Mesenchymal stem cell (in vitro differentiated cells and primary cell): Measurements from ENCODE around the gene SDCCAG8.

Experiments used
- DNase-seq: peaks from one replicate; pipeline ENCODE4 v3.0.0-alpha.2; 2013
- H2AFZ ChIP-seq: one replicate; pipeline ENCODE4 v1.6.1; 2013; ENCODE audit warnings: low read depth, mild to moderate bottlenecking, control low read depth, inconsistent platforms, low read length, moderate library complexity
- H2AK5ac ChIP-seq: 2 replicates; pipeline ENCODE4 v1.6.1; 2013; ENCODE audit warnings: low read length, moderate library complexity, mild to moderate bottlenecking, inconsistent platforms; ENCODE audit not compliant: severe bottlenecking
- H2BK120ac ChIP-seq: one replicate; pipeline ENCODE4 v1.6.1; 2013; ENCODE audit warnings: low read depth, mild to moderate bottlenecking, inconsistent platforms, low read length, moderate library complexity
- H2BK12ac ChIP-seq, 2 experiments: one replicate each; pipeline ENCODE4 v1.6.1; 2013; ENCODE audit warnings: inconsistent platforms in 2 of 2, low read length in 2 of 2, mild to moderate bottlenecking in 2 of 2, moderate library complexity in 2 of 2, control low read depth in 1 of 2
- H2BK15ac ChIP-seq: one replicate; pipeline ENCODE4 v1.6.1; 2013; ENCODE audit warnings: mild to moderate bottlenecking, low read depth, inconsistent platforms; ENCODE audit not compliant: poor library complexity, severe bottlenecking
- H2BK5ac ChIP-seq: 2 replicates; pipeline ENCODE4 v1.6.1; 2013; ENCODE audit warnings: low read depth, mild to moderate bottlenecking, low read length, control low read depth, inconsistent platforms; ENCODE audit not compliant: poor library complexity, severe bottlenecking
- H3K14ac ChIP-seq, 2 experiments: one replicate each; pipeline ENCODE4 v1.6.1; 2013; ENCODE audit warnings: inconsistent platforms in 2 of 2, low read length in 2 of 2, control low read depth in 1 of 2, mild to moderate bottlenecking in 1 of 2, moderate library complexity in 1 of 2
- H3K18ac ChIP-seq, 2 experiments: one replicate each; pipeline ENCODE4 v1.6.1; 2013; ENCODE audit warnings: inconsistent platforms in 2 of 2, low read length in 2 of 2, control low read depth in 1 of 2, low read depth in 1 of 2, mild to moderate bottlenecking in 1 of 2
- H3K23ac ChIP-seq, 2 experiments: one replicate each; pipeline ENCODE4 v1.6.1; 2013; ENCODE audit warnings: inconsistent platforms in 2 of 2, low read length in 2 of 2, mild to moderate bottlenecking in 2 of 2, moderate library complexity in 2 of 2, control low read depth in 1 of 2
- H3K27ac ChIP-seq: 2 replicates; pipeline ENCODE4 v1.5.1; 2013; ENCODE audit warnings: mild to moderate bottlenecking, moderate library complexity, low read length, control low read depth, inconsistent platforms; ENCODE audit not compliant: poor library complexity, severe bottlenecking
- H3K27me3 ChIP-seq, 2 experiments: 2 replicates each; pipeline versions ENCODE4 v1.6.1 to v1.7.0; 2013; ENCODE audit warnings: low read length in 2 of 2, mild to moderate bottlenecking in 2 of 2, moderate library complexity in 2 of 2, control low read depth in 1 of 2, inconsistent platforms in 1 of 2; ENCODE audit not compliant: control insufficient read depth in 1 of 2, insufficient read depth in 1 of 2
- H3K36me3 ChIP-seq, 2 experiments: 2 replicates each; pipeline versions ENCODE4 v1.6.1 to v1.7.0; 2013; ENCODE audit warnings: low read length in 2 of 2, control low read depth in 1 of 2, inconsistent platforms in 1 of 2, low read depth in 1 of 2, mild to moderate bottlenecking in 1 of 2; ENCODE audit not compliant: insufficient read depth in 2 of 2, control insufficient read depth in 1 of 2
- H3K4ac ChIP-seq, 2 experiments: one replicate each; pipeline ENCODE4 v1.6.1; 2013; ENCODE audit warnings: inconsistent platforms in 2 of 2, low read length in 2 of 2, mild to moderate bottlenecking in 2 of 2, moderate library complexity in 2 of 2, control low read depth in 1 of 2, low read depth in 1 of 2
- H3K4me1 ChIP-seq: 2 replicates; pipeline ENCODE4 v1.6.1; 2013; ENCODE audit warnings: low read depth, low read length, control low read depth; ENCODE audit not compliant: control insufficient read depth, insufficient read depth
- H3K4me2 ChIP-seq: 2 replicates; pipeline ENCODE4 v1.6.1; 2013; ENCODE audit warnings: low read length, mild to moderate bottlenecking, inconsistent platforms; ENCODE audit not compliant: poor library complexity, severe bottlenecking
- H3K4me3 ChIP-seq, 2 experiments: 2 replicates each; pipeline versions ENCODE4 v1.5.1 to v1.7.0; 2013; ENCODE audit warnings: low read length in 2 of 2, mild to moderate bottlenecking in 2 of 2, control low read depth in 1 of 2, low read depth in 1 of 2; ENCODE audit not compliant: insufficient read depth in 1 of 2
- H3K79me1 ChIP-seq: replicated peaks from 2 replicates; pipeline ENCODE4 v1.6.1; 2013; ENCODE audit warnings: mild to moderate bottlenecking, control low read depth, low read length, inconsistent platforms; ENCODE audit not compliant: poor library complexity, severe bottlenecking
- H3K9ac ChIP-seq: 2 replicates; pipeline ENCODE4 v1.7.0; 2013; ENCODE audit warnings: mild to moderate bottlenecking, low read length, moderate library complexity
- H3K9me3 ChIP-seq: 2 replicates; pipeline ENCODE4 v1.7.0; 2013; ENCODE audit warnings: mild to moderate bottlenecking, low read length; ENCODE audit not compliant: control insufficient read depth
- H4K8ac ChIP-seq: one replicate; pipeline ENCODE4 v1.6.1; 2013; ENCODE audit warnings: inconsistent platforms, mild to moderate bottlenecking, low read length, moderate library complexity
- H4K91ac ChIP-seq: one replicate; pipeline ENCODE4 v1.6.1; 2013; ENCODE audit warnings: mild to moderate bottlenecking, low read length, inconsistent platforms
- WGBS: methylation state at CpG from one replicate; pipeline ENCODE4 v1.1.7; 2013; ENCODE audit warnings: mixed read lengths; 5-methylcytosine and 5-hydroxymethylcytosine counted together

Gene SDCCAG8

DNA sequence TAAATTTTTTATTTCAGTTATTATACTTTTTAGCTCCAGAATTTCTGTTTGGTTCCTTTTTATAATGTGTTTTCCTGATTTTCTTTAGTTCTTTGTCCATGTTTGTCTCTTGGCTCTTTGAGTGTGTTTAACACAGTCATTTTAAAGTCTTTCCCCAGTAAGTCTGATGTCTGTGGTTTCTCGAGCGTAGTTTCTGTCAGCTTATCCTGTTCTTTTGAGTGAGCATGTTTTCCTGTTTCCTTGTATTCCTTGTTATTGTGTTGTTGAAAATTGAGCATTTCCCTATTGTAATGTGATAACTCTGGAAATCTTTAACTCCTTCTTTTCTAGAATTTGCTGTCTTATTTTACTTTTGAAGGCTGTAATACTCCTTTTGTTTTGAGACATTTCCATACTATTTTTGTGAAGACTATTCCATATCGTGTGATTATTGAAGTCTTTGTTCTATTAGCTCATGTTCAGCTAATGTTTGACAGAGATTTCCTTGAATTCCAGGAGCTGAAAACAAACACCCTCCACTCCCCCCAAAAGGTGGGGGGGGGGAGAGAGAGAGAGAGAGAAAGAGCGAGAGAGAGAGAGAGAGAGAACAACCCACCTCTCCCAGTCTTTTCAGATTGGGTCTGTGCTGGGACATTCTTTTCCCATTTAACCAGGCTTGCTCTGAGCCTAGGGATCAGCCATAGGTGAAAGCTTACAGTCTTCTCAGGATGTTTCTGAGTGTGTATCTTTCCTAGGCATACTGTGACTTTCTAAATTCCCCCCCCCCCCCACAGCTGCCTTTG, 38.3 kb downstream of the SDCCAG8 start:
- Histone ChIP-seq H3K27ac (peak overlapping the region; percentile 96), H3K14ac (no peak overlapping the region), H3K27me3 (no peaks in the 10 kb centered on the region), H2BK12ac (no peak overlapping the region), H3K4ac (no peak overlapping the region), H3K4me2 (peak overlapping the region; percentile 47), H2BK15ac (no peak overlapping the region), H3K36me3 (peaks cover 0 to 81% of the 10 kb centered on the region in 2 experiments), H3K9ac (no peak overlapping the region), H2AFZ (no peak overlapping the region), H2BK5ac (no peak overlapping the region), H3K4me3 (no peak overlapping the region), H3K9me3 (peaks cover 10% of the 10 kb centered on the region), H3K79me1 (peaks cover 11% of the 10 kb centered on the region), H4K8ac (no peak overlapping the region), H3K4me1 (no peaks in the 10 kb centered on the region), H3K23ac (no peak overlapping the region), H4K91ac (no peak overlapping the region), H2AK5ac (no peak overlapping the region), H2BK120ac (no peak overlapping the region), H3K18ac (no peak overlapping the region)
- WGBS: 34% methylated on average over 2 of the region's 4 CpGs
- DNase-seq: peak; percentile 31

DNA sequence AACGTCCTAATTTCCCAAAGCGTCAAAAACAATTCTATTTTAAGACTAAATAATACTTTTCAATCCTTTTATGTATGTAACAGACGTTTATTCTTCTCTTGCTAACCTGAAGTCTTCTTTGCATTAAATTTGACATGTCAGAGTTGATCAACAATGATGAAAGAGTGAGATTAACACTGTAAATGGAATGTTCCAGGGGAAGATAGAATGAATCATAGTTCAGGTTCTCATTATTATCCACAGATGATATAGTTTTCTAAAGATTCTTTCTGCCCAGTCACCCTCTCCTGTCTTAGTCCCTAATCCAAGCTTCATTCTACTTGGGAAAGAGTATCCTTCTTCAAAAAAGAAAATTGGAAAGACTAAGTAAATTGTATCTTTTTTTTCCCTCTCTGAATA, 38.9 kb downstream of the SDCCAG8 start:
- H3K79me1 ChIP-seq: peaks cover 11% of the 10 kb centered on the region
- H2BK12ac ChIP-seq: no peak overlapping the region
- no peak overlapping the region for H2AK5ac ChIP-seq
- H3K23ac ChIP-seq: no peak overlapping the region
- peak overlapping the region; percentile 47 for H3K4me2 ChIP-seq
- no peak overlapping the region for H3K4ac ChIP-seq
- peaks cover 0 to 81% of the 10 kb centered on the region in 2 experiments for H3K36me3 ChIP-seq
- peaks cover 10% of the 10 kb centered on the region for H3K9me3 ChIP-seq
- H3K4me3 ChIP-seq: no peak overlapping the region
- peak; percentile 55 for DNase-seq
- H3K9ac ChIP-seq: no peak overlapping the region
- H3K18ac ChIP-seq: no peak overlapping the region
- H2AFZ ChIP-seq: no peak overlapping the region
- H4K91ac ChIP-seq: no peak overlapping the region
- WGBS: no CpG with 5 or more reads among the region's 3 CpGs
- no peak overlapping the region for H2BK15ac ChIP-seq
- no peaks in the 10 kb centered on the region for H3K4me1 ChIP-seq
- no peaks in the 10 kb centered on the region for H3K27me3 ChIP-seq
- no peak overlapping the region for H2BK5ac ChIP-seq
- no peak overlapping the region for H3K14ac ChIP-seq
- H4K8ac ChIP-seq: no peak overlapping the region
- no peak overlapping the region for H2BK120ac ChIP-seq
- peak overlapping the region; percentile 96 for H3K27ac ChIP-seq

DNA sequence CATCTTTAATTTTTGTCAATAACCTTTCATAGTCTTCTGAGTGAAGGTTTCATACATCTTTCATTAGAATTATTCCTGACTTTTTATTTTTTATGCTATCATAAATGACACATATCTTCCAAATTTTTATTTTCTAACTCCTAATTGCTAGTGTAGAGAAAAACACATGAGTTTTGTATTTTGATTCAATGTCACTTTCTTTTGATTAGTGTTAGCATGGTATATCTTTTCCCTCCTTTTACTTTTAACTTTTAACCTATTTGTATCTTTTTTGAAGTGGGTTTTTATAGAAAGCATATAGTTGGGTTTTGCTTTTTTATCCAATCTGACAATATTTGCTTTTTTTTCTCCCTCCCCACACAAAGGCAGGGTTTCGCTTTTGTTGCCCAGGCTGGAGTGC, 43.2 kb downstream of the SDCCAG8 start:
- H4K91ac ChIP-seq: no peak overlapping the region
- no peak overlapping the region for H4K8ac ChIP-seq
- H3K27me3 ChIP-seq: no peaks in the 10 kb centered on the region
- peaks cover 6% of the 10 kb centered on the region for H3K79me1 ChIP-seq
- DNase-seq: no peak
- H2BK15ac ChIP-seq: no peak overlapping the region
- H3K27ac ChIP-seq: no peak overlapping the region
- H3K9me3 ChIP-seq: peaks cover 12% of the 10 kb centered on the region
- H3K4me3 ChIP-seq: no peak overlapping the region
- H3K36me3 ChIP-seq: peaks cover 0 to 77% of the 10 kb centered on the region in 2 experiments
- WGBS: 100% methylated on average over 1 of the region's 1 CpG
- no peak overlapping the region for H2BK5ac ChIP-seq
- no peak overlapping the region for H3K4ac ChIP-seq
- H3K14ac ChIP-seq: no peak overlapping the region
- no peaks in the 10 kb centered on the region for H3K4me1 ChIP-seq
- H3K4me2 ChIP-seq: no peak overlapping the region
- no peak overlapping the region for H3K18ac ChIP-seq
- H3K23ac ChIP-seq: no peak overlapping the region
- H2AK5ac ChIP-seq: no peak overlapping the region
- H2BK12ac ChIP-seq: no peak overlapping the region
- H3K9ac ChIP-seq: no peak overlapping the region
- no peak overlapping the region for H2AFZ ChIP-seq
- no peak overlapping the region for H2BK120ac ChIP-seq

DNA sequence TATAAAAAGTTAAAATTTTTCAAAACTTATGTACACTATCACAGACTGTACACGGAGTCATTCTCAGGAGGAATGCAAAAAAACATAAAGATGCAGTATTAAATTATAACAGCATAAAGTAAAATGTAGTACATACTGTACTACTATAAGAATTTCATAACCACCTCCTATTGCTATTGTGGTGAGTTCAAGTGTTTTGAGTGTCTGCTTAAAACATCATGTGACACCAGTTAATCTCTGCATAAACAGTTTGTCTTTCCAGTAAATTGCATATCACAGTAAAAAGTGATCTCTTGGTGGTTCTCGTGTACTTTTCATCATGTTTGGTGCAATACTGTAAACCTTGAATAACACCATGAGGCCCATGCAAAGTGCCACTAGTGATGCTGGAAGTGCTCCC, 45.2 kb downstream of the SDCCAG8 start:
- H3K14ac ChIP-seq: no peak overlapping the region
- H2BK15ac ChIP-seq: no peak overlapping the region
- no peak overlapping the region for H3K18ac ChIP-seq
- H3K27ac ChIP-seq: no peak overlapping the region
- H3K36me3 ChIP-seq: peaks cover 3 to 75% of the 10 kb centered on the region in 2 experiments
- H3K27me3 ChIP-seq: no peaks in the 10 kb centered on the region
- H3K4me1 ChIP-seq: no peaks in the 10 kb centered on the region
- no peak overlapping the region for H3K4me3 ChIP-seq
- no peak overlapping the region for H4K8ac ChIP-seq
- 60% methylated on average over 1 of the region's 2 CpGs for WGBS
- peaks cover 11% of the 10 kb centered on the region for H3K9me3 ChIP-seq
- H3K23ac ChIP-seq: no peak overlapping the region
- no peak overlapping the region for H2AK5ac ChIP-seq
- no peak overlapping the region for H2BK120ac ChIP-seq
- H2BK5ac ChIP-seq: no peak overlapping the region
- no peak overlapping the region for H3K4ac ChIP-seq
- no peak overlapping the region for H2AFZ ChIP-seq
- DNase-seq: peak; percentile 70
- no peak overlapping the region for H2BK12ac ChIP-seq
- H3K9ac ChIP-seq: no peak overlapping the region
- no peak overlapping the region for H3K4me2 ChIP-seq
- H4K91ac ChIP-seq: no peak overlapping the region
- peaks cover 5% of the 10 kb centered on the region for H3K79me1 ChIP-seq
